LoVo (cell line): ENCODE results near the gene TRIM10.
"Not testable (repeated sequence)": the region's sequence is repeated elsewhere in the genome, so short reads cannot be mapped to it uniquely, and the experiment has no call there.

Experiments used
- DNase-seq: peaks from one replicate; pipeline ENCODE4 v3.0.0-alpha.2; 2016; ENCODE audit warnings: low spot score

Gene TRIM10

DNA sequence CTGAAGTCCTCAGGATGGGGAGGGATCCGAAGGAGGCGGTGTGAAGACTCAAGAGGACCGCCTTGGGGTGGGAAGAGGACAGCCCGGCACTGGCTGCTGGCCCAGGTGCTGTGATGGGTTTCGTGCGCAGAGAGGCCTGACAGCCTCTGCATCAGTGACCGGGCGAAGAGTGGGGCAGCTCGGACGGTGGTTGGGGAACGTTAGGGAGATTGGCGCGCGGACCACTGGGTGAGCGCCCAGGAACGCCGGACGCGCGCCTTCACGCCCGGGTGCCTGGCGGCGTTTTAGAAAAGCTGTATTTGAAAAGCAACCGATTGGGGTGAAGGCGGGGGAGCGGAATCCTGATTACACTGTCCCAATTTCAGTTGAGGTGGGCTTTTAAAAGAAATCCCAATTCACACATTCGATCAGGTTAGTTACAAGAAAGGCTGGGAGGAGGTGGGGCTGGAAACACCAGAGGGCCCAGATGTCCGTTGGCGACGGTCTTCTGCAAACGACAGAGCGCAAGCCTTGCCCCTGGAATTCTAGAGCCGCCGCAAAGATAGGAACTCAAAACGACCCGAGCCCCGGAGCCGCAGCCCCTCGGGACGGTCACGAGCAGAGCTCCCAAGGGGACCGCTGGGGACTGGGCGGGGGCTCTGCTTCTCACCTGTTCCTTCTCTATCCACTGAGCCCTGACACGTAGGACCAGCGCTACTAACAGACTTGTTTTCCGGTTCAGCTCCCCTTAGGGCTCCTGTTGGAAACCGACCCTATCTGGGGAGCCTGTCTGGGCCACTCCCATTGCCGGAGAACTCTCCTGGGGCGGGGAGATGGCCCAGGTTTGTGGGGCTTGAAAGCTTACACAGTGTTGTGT lies 33.5 kb downstream of the TRIM10 start:
- DNase-seq = no peak

- DNase-seq = peak; percentile 84
These were observed 38.5 kb downstream of the TRIM10 start for GRCh38 chr6:30122515-30122914.

DNA sequence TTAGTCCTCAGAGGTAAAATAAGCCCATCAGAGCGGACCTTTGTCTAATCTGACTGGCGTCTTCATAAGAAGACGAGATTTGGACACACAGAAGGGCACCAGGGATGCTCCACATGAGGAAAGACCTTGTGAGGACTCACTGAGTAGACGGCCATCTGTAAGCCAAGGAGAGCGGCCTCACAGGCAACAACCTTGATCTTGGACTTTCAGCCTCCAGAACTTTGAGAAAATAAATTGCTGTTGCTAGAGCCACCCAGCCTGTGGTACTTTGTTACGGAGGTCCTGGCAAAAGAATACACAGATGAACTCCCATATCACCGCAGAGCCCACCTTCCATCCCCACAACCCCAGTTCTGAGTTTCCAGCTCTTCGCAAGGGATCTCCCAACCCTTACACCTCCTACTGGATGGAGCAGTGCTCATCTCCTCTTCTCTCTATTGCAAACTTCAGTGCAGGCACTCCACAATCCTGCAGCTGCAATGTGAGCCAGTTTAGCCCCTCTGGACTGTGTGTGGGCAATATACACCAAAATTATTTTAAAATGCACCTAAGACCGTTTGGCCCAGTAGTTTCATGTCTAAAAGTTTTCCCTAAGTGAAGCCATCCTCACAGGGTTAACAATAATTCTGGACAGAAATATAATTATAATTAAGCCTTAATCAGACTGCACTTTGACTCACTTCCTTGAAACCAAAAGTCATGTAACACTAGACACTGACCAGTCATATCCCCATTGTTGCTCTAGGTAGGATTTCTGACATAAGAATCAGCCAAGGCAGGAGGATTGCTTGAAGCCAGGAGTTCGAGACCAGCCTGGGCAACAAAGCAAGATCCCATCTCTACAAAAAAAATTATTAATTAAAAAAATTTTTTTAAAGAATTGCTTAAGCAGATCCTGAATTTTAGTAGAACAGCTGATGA lies 39.3 kb downstream of the TRIM10 start:
- DNase-seq = no peak

GRCh38 chr6:30118691-30119090 lies 42.3 kb downstream of the TRIM10 start:
- DNase-seq = not testable (repeated sequence)

- no peak for DNase-seq
These were observed 44.3 kb downstream of the TRIM10 start for GRCh38 chr6:30116724-30117123.

DNA sequence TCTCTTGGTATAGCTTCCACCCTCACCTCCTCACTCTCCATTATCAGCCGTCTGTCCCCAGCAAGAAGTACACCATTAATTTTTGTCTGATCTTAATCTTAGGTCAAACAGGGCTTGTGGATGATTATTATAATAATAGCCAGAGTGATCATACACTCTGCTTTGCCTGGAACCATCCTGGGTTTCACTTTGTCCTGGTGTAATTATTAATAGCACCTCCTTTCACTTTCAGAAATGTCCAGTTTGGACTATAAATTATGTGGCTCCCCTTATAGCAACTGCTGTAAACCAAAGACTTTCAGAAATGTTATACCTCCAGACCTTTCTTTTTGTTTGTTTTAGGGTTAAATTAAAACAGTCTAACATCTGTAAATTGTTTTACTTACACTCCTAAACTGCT lies 47.2 kb downstream of the TRIM10 start:
- no peak for DNase-seq

DNA sequence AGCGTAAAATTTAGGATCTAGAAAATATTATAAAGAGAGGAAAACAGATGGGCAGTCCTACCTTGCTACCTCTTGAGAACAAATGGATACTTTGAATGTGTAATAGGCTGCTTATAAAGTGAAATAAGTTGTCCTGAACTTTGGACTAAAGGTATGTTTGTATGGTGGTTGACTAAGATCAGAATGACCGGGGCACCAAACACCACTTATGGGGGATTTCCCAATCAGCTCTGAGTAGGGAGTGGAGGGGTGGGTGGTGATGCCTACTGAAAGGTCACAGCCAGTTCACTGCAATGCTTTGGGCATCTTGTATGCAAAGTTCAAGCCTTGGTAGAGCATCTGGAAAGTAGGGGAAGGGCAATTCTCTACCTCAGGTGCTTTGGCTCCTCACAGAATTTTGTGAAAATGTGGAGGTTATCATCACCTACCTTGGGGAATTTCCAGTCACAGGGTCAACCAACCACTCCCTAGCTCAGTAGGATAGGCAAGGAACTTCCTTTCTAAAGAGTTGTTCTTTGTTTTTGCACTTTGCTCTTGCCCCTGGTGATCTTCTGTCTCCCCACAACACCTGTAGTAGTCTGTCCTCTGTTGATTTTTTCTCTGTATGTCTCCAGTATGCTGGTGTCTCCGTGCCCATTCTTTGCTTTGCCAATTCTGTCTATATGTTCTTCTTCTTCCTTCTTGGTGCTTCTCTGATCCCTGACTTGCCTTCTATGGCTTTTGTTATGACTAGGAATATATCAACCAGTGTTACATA lies 47.8 kb downstream of the TRIM10 start, which contains the start of gene TRIM31:
TSS of gene TRIM31 (minus strand) at position 88 of the 757 bp plus-strand sequence. CDS start 285 bp downstream, outside the sequence.
- peak; percentile 76 for DNase-seq

DNA sequence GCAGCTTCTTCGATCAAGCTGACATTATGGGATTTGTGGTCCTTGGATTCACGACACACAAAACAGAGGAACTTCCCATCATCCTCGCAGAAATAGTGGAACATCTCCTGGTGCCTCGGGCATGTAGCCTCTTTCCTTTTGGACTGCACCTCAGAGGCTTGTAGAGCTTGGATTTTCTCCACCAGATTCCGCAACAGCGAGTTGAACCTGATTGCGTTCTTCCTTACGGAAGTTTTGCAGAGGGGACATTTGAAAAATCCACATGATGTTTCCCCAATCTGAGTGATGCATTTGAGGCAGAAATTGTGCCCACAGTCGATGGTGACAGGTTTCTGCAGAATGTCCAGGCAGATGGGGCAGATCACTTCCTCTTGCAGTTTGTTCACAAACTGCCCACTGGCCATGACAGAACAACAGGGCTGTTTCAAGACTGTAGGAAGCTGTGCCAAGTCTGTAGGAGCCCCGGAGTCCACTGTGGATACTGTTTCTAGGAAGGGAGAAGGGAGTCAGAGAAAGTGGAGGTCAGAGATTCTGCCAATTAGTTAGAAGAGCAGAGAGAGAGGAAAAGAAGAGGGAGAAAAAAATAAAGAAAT lies 48.5 kb downstream of the TRIM10 start:
- DNase-seq = no peak

DNA sequence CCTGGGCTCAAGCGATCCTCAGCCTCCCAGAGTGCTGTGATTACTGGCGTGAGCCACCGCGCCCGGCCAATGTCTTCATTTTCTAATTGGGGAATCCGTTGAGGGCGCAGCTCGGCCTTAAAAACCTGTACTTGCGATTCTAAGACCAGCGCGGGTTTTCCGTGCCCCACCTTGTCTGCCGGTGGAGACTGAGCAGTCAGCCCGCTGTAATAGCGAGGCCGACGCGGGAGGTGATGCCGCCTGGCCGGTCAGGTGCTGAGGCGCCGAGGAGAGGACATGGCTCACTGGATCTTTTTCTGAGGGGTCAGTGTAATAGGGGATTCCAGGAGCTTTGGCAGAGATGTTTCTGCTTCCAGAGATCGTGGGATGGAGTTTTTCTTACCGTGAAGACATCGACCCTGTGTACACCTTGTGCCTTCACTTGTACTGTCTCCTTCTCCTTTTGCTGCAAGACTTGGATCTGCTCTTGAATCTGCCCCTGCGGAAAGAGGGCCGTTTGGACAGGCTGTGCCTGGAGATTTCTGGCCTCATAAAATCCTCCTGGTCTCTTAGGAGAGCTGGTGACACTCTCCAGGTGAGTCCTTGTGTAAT lies 49.6 kb downstream of the TRIM10 start:
- no peak for DNase-seq

GRCh38 chr6:30104661-30105060 lies 56.4 kb downstream of the TRIM10 start:
- no peak for DNase-seq

- DNase-seq = no peak
These were observed 57.2 kb downstream of the TRIM10 start for GRCh38 chr6:30103872-30104179.

DNA sequence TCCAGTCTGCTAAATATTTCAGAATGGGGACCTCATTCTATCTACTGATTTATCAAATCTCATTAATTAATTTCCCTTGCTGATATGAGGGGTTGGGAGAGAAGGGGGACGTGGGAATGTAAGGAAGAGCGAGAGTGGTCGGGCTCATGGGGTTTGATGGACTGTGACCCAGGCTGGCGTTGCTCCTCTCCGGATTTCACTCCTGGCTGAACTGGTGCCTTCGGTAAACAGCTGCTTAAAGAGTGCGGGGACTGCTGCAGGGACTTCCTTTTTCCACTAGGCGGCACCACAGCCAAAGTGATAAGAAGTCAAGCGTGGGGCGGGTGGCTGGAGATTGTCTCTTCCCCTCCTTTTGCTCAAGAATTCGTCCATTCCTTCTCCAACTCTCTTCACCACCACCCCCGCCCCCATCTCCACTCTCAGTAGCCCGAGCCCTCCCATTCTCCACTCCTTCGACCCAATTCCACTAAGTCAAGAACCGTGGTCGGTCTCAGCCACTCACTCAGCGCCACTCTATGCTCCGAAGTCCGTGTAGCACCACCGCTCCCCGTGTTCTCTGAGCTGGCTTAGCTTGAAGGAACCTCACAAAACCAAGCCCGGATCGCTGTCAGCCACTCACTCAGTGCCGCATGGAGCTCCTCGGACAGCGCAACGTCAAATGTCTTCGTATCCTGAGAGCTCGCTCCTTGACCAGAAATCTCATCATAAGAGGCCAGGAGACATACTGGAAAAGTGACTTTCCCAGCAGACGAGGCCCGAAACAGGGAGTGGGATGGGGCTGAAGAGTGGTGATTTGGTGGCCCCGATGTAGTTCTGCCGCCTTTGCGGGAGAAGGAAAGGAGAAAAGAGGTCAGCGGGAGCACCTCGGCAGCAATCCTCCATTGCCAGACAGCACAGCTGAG lies 57.8 kb downstream of the TRIM10 start:
- peak; percentile 88 for DNase-seq

- DNase-seq = peak; percentile 18
These were observed 58.5 kb downstream of the TRIM10 start for GRCh38 chr6:30102414-30102969.
